Measurements from ENCODE around the gene SDHB. TPM values are rescaled to one million over a fixed set of nuclear protein-coding genes. Genes with fewer than 3 reads are reported as not detected.

The SDHB gene
- total and polyA plus RNA-seq, 9 of the 15 experiments (the other 6 are each of a cell fraction or from before 2014, with no cell fraction given) = 207 to 554 (median 365) TPM

- ChIA-PET POLR2A (interaction anchor here (0.7 to 0.8 kb wide), 2 partner anchors 14 to 68 kb away, joined by 3 read pairs; no protein-coding TSS in a partner anchor), CTCF (ENCODE audit: low intra/inter-chr PET ratio) (interaction anchor here (3.0 kb wide), 1 partner anchor 213 kb away, joined by 8 read pairs; no protein-coding TSS in a partner anchor)
- no peaks in the 10 kb centered on the region; the same call in 1 of the 2 replicates for H3K9me3 ChIP-seq (replicated peaks; ENCODE audit: control insufficient read depth, insufficient read depth, low read depth, low read length)
- WGBS (ENCODE audit: insufficient coverage, low coverage, missing lambda C conversion rate) = 0% methylated on average over 2 of the region's 2 CpGs
- H4K20me1 ChIP-seq (replicated peaks; ENCODE audit: control insufficient read depth, insufficient read depth, low read length) = no peaks in the 10 kb centered on the region
- no peaks in the 10 kb centered on the region for H3K79me2 ChIP-seq (ENCODE audit: control insufficient read depth, insufficient read depth, low read length)
- no peak overlapping the region for H3K4me2 ChIP-seq (ENCODE audit: insufficient read depth, low read length)
- TF ChIP-seq E2F3 (CRISPR knock-in tag; IDR thresholded peaks at IDR 0.05) = no peak
- no peak for TF ChIP-seq SOX6 (IDR thresholded peaks at IDR 0.05)
- TF ChIP-seq PKNOX1 (IDR thresholded peaks at IDR 0.05) = peak; percentile 42; the same call in 1 of the 2 replicates
- H3K36me3 ChIP-seq (ENCODE audit: control insufficient read depth, insufficient read depth, low read length) = no peaks in the 10 kb centered on the region
- H3K4me3 ChIP-seq = no peak overlapping the region
- peaks cover 22 to 35% of the 10 kb centered on the region in 2 experiments for H3K27me3 ChIP-seq (ENCODE audit: control insufficient read depth in 2 of 2, insufficient read depth in 2 of 2, low read length in 2 of 2)
- no peak overlapping the region for H2AFZ ChIP-seq (ENCODE audit: low read depth, low read length)
- no peak for ATAC-seq
- no peaks in the 10 kb centered on the region for H3K9me1 ChIP-seq (ENCODE audit: control insufficient read depth, insufficient read depth, low read length)
- no peak overlapping the region for H3K9ac ChIP-seq (ENCODE audit: insufficient read depth in 1 of 2, low read depth in 2 of 2, low read length in 2 of 2)
- no peak overlapping the region for H3K27ac ChIP-seq (ENCODE audit: extremely low read depth, low read depth, low read length)
- no peaks in the 10 kb centered on the region; a peak in 1 of 5 replicates for H3K4me1 ChIP-seq (replicated peaks in 1 of 2; ENCODE audit: control insufficient read depth in 2 of 2, insufficient read depth in 2 of 2, low read length in 2 of 2)
- intact Hi-C loops (cut with micrococcal nuclease) (no loop called here), in situ Hi-C loops (cut with MboI) (no loop called here)
- DNase-seq (ENCODE audit: extremely low read depth in 1 of 4, low spot score in 3 of 4) = no peak
- no peak for FAIRE-seq
- no TSS peak for BruUV-seq (replicated peaks)
These were observed 8.1 kb upstream of the SDHB start for GRCh38 chr1:17061892-17062291.

- ChIA-PET POLR2A (interaction anchor here (0.7 to 0.8 kb wide), 2 partner anchors 14 to 68 kb away, joined by 3 read pairs; no protein-coding TSS in a partner anchor), CTCF (ENCODE audit: low intra/inter-chr PET ratio) (interaction anchor here (0.6 to 3.0 kb wide), 2 partner anchors 132 to 213 kb away, joined by 3 to 8 read pairs; no protein-coding TSS in a partner anchor)
- ATAC-seq (no peak), DNase-seq (ENCODE audit: extremely low read depth in 1 of 4, low spot score in 3 of 4) (no peak), FAIRE-seq (no peak)
- no peaks in the 10 kb centered on the region for H4K20me1 ChIP-seq (replicated peaks; ENCODE audit: control insufficient read depth, insufficient read depth, low read length)
- H3K4me1 ChIP-seq (replicated peaks in 1 of 2; ENCODE audit: control insufficient read depth in 2 of 2, insufficient read depth in 2 of 2, low read length in 2 of 2) = peaks cover 0 to 2% of the 10 kb centered on the region in 2 experiments; a peak in 2 of 5 replicates
- WGBS (ENCODE audit: insufficient coverage, low coverage, missing lambda C conversion rate) = 29% methylated on average over 3 of the region's 3 CpGs
- intact Hi-C loops (cut with micrococcal nuclease) (no loop called here), in situ Hi-C loops (cut with MboI) (no loop called here)
- TF ChIP-seq KDM5B (IDR thresholded peaks at IDR 0.05; ENCODE audit: insufficient replicate concordance, low read depth, low read length) = no peak
- TF ChIP-seq TFE3 (CRISPR knock-in tag; IDR thresholded peaks at IDR 0.05) = peak; percentile 77
- peak; percentile 53 for TF ChIP-seq RAD51 (IDR thresholded peaks at IDR 0.05; ENCODE audit: borderline replicate concordance, low read depth)
- H3K27me3 ChIP-seq (ENCODE audit: control insufficient read depth in 2 of 2, insufficient read depth in 2 of 2, low read length in 2 of 2) = peaks cover 18 to 31% of the 10 kb centered on the region in 2 experiments
- no peaks in the 10 kb centered on the region for H3K36me3 ChIP-seq (ENCODE audit: control insufficient read depth, insufficient read depth, low read length)
- no peak overlapping the region for H3K27ac ChIP-seq (ENCODE audit: extremely low read depth, low read depth, low read length)
- no peak overlapping the region for H2AFZ ChIP-seq (ENCODE audit: low read depth, low read length)
- H3K79me2 ChIP-seq (ENCODE audit: control insufficient read depth, insufficient read depth, low read length) = no peaks in the 10 kb centered on the region
- H3K4me2 ChIP-seq (ENCODE audit: insufficient read depth, low read length) = no peak overlapping the region
- no peaks in the 10 kb centered on the region; the same call in 1 of the 2 replicates for H3K9me3 ChIP-seq (replicated peaks; ENCODE audit: control insufficient read depth, insufficient read depth, low read depth, low read length)
- no peaks in the 10 kb centered on the region for H3K9me1 ChIP-seq (ENCODE audit: control insufficient read depth, insufficient read depth, low read length)
- no peak overlapping the region for H3K4me3 ChIP-seq
- H3K9ac ChIP-seq (ENCODE audit: insufficient read depth in 1 of 2, low read depth in 2 of 2, low read length in 2 of 2) = no peak overlapping the region
- BruUV-seq (replicated peaks) = no TSS peak
These were observed 7.7 kb upstream of the SDHB start for GRCh38 chr1:17061486-17061885.
